Activated CD4-positive, alpha-beta T cell treated with anti-CD3 and anti-CD28 coated beads, Interleukin-10, Interleukin-2, amounts not matched to agents 100 ng/mL and 50 ng/mL, durations not matched to agents 16 hours and 8 hours (primary cell): Measurements from ENCODE around the gene ENO2.
"Not testable (repeated sequence)": the region's sequence is repeated elsewhere in the genome, so short reads cannot be mapped to it uniquely, and the experiment has no call there.

ENCODE experiments used
- DNase-seq: peaks from one replicate; pipeline ENCODE4 v3.0.0-alpha.2; 2020

Gene ENO2

DNA sequence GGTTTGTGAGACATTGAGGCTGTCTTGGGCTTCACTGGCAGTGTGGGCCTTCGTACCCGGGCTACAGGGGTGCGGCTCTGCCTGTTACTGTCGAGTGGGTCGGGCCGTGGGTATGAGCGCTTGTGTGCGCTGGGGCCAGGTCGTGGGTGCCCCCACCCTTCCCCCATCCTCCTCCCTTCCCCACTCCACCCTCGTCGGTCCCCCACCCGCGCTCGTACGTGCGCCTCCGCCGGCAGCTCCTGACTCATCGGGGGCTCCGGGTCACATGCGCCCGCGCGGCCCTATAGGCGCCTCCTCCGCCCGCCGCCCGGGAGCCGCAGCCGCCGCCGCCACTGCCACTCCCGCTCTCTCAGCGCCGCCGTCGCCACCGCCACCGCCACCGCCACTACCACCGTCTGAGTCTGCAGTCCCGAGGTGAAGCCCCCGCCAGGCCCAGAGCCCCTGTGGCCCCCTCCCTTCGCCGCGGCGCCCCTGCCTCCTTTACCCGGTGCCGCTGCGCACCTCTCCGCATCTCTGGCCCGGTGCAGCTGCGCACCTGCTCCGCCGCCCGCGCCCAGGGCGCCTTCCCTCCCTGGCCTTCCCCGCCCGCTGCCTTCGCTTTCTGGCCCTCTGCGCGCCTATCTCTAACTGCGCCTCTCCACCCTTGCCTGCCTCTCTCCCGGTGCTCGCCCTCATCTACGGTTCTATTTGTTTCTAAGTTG is at the start of gene ENO2:
TSS of gene ENO2 (plus strand) at position 335 of the 701 bp plus-strand sequence. CDS start 1,253 bp downstream, outside the sequence.
- peak; percentile 85 for DNase-seq

DNA sequence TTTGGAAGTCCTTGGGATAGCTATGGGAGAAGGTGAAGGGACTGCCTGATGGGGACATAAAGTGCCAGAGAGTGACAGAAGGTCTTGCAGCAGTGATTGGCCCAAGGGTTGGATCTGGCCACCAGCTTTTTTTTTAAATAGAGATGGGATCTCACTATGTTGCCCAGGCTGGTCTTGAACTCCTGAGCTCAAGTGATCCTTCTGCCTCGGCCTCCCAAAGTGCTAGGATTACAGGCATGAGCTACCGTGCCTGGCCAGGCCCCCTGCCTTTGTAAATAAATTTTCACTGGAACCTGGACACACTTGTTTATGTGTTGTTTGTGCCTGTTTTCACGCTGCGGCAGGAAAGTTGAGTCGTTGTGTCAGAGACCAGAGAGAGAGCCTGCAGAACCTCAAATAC is 49.1 kb upstream of the ENO2 start:
- not testable (repeated sequence) for DNase-seq

- DNase-seq: no peak
Observed at GRCh38 chr12:6866163-6866919, 48.0 kb upstream of the ENO2 start.

DNA sequence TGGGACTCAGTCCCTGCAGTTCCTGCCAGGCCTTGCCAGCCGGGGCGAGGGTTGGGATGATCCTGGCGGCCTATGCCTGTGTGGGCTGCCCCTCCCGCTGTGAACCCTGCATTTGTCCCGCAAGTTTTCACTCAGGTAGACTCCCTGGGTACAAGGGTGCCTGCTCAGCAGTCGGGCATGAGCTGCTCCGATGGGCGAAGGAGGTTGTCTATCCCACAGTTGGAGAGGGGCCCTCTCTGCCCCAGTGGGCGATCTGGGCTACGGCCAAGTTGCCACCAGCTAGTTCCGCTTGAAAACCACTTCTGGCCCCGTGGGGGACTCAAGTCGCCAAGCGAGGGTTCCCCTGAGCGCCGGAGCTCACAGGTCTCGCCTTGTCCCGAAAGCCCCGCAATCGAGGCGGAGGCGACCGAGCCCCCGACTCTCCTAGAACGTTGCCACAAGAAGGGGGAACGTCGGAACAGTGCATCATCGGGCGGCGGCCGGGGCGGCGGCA is 47.4 kb upstream of the ENO2 start:
- DNase-seq: no peak

DNA sequence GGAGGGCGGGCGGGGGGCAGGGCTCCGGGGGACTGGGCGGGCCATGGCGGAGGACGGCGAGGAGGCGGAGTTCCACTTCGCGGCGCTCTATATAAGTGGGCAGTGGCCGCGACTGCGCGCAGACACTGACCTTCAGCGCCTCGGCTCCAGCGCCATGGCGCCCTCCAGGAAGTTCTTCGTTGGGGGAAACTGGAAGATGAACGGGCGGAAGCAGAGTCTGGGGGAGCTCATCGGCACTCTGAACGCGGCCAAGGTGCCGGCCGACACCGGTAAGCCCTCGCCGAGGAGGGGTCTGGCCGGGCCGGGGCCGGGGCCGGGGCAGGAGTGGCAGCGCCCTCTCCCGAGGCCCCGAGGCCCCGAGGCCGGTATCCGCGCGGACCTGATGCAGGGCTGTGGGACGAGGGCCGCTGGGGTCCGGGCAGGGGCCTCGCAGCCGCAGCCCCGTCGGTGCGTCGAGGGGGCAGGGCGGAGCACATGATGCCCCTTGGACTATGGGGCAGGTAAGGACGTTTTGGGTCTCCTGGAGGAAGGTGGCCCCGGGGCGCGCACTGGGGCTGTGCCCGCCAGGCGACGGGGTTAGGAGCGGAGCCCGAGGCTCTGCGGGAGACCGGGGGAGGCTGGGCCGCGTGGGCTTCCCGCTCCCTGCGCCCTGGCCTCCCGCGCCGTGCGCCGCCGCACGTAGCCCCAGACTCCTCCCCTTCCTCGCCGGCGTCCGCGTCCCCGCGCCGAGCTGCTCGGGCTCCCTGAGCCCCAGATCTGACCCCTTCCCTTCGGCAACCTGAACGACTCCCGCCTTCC is 46.8 kb upstream of the ENO2 start, which contains the start of gene TPI1:
TSS of gene TPI1 (plus strand) at position 119 of the 798 bp plus-strand sequence. CDS start at position 155, 36 bp downstream.
- DNase-seq: peak; percentile 90

GRCh38 chr12:6868211-6869048 is 46.0 kb upstream of the ENO2 start:
- peak; percentile 35 for DNase-seq

GRCh38 chr12:6869049-6870021 is 45.0 kb upstream of the ENO2 start:
- DNase-seq: peak; percentile 87

- not testable (repeated sequence) for DNase-seq
Observed at GRCh38 chr12:6870304-6870703, 44.1 kb upstream of the ENO2 start.

DNA sequence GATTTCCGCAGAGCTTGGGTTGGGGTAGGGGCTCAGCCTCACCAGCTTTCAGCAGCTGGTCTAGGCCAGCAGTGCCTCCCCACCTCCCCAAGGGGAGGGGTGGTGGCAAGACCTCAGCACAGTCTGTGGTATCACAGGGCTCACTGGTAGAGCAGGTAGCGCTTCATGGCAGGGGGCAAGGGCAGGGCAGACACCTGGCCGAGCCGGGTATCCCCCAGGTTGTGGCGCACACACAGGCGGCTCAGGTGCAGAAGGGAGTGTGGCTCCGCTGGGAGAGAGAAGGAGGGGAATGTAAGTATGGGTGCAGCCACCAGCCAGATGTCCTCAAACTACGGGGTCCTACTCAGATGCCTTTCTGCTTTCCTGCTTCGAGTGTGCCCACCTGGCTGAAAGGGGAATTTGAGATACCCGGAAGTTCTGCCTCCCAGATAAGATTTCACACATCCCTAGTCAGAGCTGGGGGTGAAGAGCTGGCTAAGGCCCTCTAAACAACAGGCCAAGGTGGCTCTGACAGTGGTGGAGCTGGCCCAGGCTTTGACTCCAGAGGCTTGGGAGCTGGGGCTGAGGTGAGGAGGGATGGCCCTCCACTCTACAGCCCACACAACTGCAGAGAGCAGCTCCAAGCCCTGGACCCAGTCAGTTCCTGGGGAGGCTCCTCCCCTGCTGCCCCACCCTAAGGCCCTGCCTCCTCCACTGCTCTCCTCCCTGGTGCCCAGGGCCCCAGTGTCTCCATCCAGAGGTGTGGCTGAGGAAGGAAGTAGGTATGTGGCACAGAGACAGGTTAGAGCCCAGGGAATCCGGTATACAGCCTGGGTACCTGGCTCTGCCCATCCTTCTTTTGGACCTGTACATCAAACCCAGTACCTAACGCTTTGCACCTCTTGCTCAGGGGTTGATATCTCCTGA is 43.1 kb upstream of the ENO2 start:
- DNase-seq: peak; percentile 73

- peak; percentile 90 for DNase-seq
Observed at GRCh38 chr12:6872073-6873048, 42.0 kb upstream of the ENO2 start.

DNA sequence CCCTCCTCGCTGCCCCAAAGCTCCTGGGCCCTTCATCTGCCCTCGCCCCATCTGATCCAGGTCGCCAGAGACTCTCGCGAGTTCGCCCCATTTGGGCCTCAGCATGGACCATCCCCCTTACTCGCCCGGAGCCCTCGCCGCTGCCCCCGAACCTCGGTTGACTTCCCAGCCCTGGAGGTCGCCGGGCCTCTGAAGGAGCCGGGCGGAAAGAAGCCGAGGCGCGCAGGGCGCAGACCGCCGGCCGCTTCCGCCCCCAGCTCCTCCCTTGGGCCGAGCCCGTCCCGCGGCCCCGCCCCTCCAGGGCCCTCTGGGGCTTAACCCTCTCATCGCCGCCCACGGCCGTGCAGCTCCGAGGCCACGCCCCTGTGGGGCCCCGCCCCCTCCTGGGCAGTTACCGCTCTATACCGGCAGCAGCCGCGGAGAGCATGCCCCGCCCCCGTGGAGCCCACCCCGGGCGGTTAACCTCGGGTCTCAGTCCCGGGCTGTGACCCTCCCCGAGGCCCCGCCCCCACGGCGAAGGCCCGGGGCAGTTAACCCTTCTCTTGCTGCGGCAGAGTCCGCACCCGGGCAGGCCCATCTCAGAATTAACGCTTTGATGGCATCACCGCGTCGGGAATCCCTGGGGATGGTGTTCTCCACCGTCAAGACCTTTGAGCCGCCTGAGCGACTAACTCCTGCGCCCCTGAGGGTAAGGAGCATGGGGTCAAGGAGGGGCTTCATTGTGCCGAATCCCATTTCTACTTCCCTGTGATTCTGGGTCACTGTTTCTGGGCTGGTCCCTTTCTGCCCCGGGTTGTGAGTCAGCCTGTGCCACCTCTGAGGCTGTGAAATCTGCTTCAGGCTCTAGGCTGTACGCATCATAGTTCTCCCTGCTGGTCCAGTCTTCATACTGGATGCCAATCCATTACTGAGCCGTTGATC is 41.0 kb upstream of the ENO2 start, which contains the start of gene SPSB2:
TSS of gene SPSB2 (minus strand) at position 210 of the 921 bp plus-strand sequence. CDS start 402 bp downstream, outside the sequence.
- DNase-seq: peak; percentile 99

- not testable (repeated sequence) for DNase-seq
Observed at GRCh38 chr12:6874015-6874368, 40.4 kb upstream of the ENO2 start.

GRCh38 chr12:6879824-6880223 is 34.6 kb upstream of the ENO2 start:
- DNase-seq: not testable (repeated sequence)

GRCh38 chr12:6883252-6883651 is 31.1 kb upstream of the ENO2 start:
- DNase-seq: no peak

GRCh38 chr12:6883683-6884082 is 30.7 kb upstream of the ENO2 start:
- DNase-seq: no peak

DNA sequence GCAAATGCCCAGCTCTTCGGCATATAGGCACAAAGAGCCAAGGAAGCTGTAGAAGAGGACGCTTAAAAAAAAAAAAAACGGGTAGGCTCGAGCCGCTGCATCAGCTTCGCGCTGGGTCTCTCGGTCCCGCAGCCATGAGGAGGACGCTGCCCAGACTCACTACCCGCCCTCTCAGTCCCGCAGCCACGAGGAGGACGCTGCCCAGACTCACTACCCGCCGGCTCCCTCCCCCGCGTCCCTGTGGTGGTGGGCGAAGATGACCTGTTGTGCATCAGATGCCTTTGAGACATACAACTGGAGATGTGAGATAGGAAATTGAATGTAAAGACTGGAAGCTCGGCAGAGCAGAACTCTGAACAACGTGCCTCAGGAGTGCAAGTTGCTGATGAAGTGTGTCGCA is 29.8 kb upstream of the ENO2 start:
- no peak for DNase-seq
